HG03108 (cell line): ENCODE data around the gene PAF1.
"Not testable (repeated sequence)": the region's sequence is repeated elsewhere in the genome, so short reads cannot be mapped to it uniquely, and the experiment has no call there.

Source experiments
- ATAC-seq: cut with Tn5 transposase; IDR thresholded peaks from one replicate; pipeline ENCODE4 v1.9.1; 2021; ENCODE audit warnings: moderate library complexity; ENCODE audit not compliant: unreplicated experiment

The PAF1 gene

DNA sequence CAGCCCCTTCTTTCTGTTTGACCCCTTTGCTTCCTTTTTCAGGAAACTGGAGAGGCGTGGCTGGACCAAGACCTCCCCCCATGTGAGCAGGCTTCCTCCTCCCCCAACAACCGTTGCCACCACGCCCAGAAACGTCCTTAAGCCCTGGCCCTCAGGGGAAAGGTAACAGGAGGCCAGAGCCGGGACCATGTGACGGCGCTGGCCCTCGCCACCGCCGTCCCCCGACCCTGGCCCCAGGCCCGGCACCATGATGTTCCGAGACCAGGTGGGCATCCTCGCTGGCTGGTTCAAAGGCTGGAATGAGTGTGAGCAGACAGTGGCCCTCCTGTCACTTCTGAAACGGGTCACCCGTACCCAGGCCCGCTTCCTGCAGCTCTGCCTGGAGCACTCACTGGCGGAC lies 34.3 kb downstream of the PAF1 start:
- ATAC-seq: no peak

DNA sequence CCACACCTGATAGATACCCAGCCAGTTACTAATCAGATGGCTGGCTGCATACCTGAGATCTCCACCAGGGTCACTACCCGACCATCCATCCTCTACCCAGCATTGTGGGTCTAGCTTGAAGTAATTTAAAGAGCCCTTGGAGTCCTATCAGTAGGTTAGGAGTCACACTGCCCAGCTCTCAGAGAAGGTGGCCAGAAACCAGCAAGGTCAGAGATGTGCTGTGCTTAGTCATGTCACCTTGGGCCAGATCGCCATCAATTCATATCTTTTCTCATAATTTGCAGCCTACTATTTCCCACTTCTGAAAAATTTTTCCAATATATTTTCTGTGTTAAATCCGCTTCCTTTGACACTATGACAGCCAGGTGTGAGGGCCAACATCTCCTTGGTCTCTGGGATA lies 34.8 kb downstream of the PAF1 start:
- no peak for ATAC-seq

GRCh38 chr19:39355253-39355652 lies 35.7 kb downstream of the PAF1 start:
- ATAC-seq: no peak

DNA sequence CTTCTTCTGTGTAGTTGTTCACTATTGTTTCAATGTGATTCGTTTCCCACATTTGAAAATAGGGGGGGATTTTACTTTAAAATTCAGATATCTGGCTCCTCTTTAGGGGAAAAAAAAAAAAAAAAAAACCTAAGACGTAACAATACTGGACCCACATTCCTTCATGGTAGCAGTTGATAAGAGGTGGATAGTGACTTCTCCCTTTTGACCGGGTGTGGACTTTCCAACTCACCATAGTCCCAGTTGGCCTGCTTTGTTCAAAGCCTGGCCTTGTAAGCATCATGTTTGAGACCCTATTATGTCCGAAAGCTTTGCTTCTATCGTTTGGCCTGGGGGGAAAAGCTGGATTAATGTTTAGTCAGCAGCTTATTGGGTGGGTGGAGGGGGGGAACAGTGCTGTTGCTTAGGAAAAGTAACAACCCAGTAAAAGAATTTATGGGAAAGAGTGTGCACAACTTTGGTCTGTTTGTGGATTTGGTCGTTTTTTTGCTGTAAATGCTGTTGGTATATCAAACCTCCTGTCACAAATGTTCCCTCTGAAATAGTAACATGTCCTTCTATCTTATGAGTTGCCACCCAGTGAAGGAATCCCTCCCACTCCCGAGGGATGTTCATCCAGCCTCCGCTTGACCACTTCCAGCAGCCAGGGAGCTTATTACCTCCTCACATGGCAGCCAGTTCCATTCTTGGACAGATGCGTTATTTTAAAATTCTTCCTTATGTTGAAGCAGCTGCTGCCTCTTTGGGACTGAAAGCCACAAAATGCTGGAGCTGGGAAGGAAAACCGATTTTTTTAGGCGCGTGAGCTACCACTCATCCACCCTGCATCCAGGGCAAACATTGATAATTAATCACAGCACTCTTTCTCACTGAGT lies 38.3 kb downstream of the PAF1 start:
- no peak for ATAC-seq

- peak; percentile 76 for ATAC-seq
Measured at GRCh38 chr19:39351537-39352064, 39.3 kb downstream of the PAF1 start.

DNA sequence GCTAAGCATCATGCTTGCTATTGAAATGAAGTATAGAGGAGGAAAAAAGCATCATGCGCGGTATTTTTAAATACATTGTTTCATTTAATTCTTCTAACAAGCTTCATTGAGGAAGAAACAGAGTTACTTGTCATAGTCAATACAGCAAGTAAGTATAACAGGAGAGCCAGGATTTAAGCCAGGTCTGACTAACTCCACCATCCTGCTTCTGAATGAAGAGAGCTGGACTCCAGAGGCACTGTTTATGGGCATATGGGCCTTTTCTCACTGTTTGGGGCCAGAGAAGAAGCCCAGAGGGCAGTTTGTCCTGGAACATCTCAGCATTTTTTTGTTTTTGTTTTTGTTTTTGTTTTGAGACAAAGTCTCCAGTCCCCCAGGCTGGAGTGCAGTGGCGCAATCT lies 40.8 kb downstream of the PAF1 start:
- ATAC-seq: no peak

- ATAC-seq: no peak
Measured at GRCh38 chr19:39349326-39349725, 41.6 kb downstream of the PAF1 start.

DNA sequence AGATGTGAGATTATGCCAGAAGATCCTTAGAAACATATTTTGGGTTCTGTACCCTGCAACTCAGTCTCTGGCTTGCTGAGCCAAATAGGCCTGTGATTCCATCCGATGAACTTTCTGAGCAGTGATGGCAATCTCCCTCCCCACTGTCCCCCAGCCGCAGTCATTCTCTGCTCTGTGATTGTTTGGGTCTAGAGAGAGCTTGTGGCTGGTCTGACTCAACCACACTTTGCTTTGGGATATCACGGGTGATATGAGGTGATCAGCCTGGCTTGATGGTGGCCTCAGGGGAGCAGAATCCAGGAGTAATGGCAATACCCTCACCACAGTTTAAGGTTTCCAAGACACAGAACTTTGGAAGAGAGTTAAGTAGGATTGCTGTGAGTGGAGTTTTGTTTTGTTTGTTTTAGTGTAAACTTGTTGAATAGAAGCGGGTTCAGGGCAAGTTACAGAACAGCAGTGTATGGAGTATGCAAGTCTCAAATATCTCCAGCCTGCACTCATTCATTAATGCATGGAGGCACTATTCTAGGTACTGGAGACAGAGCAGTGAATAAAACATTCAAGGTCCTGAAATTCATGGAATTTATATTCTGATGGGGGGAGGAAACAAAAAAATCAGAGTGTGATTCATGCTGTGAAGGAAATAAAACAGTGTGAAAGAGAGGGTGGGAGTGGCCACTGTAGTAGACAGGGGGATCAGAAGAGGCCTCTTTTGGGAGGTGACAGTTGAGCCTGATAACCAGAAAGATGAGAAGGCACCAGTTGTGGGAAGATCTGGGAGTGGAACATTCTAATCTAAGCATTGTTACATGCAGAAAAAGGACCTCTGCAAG lies 43.4 kb downstream of the PAF1 start:
- no peak for ATAC-seq

- ATAC-seq: no peak
Measured at GRCh38 chr19:39345956-39346355, 45.0 kb downstream of the PAF1 start.

DNA sequence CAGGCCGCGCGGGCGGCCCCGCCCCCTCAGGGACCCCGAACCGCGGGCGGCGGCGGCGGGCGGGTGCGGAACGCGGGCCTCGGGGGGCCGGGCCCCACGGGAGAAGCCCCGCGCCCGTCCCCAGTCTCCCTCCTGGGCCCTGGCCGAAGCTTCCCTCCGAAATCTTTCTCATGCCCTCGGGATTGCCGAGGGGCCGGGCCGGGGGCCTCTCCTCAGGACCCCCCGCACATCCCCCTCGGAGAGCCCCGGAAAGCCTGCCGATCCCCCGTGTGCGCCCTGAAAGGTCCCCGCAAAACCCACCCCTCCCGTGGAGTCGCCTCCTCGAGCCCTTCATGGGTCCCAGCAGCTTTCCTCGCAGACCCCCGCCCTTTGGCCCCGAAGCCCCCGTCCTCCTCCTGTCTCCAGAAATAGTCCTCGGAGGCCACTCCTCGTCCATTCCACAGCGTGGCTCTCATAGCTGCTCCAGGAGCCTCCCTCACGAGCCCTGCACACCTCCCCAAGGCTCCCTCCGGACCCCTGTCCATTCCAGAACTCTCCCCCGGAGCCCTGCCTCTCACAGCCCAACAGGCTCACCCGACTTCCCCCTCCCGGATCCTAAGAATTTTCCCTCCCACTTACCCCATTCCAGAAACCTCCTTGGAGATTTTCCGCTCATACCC lies 48.1 kb downstream of the PAF1 start:
- no peak for ATAC-seq

- peak; percentile 87 for ATAC-seq
Measured at GRCh38 chr19:39341719-39342604, 48.9 kb downstream of the PAF1 start, which contains the start of gene SAMD4B. Gene SAMD4B, plus strand, starts transcription at chr19:39342421. Its CDS starts 14,473 bp downstream, at chr19:39356894.

DNA sequence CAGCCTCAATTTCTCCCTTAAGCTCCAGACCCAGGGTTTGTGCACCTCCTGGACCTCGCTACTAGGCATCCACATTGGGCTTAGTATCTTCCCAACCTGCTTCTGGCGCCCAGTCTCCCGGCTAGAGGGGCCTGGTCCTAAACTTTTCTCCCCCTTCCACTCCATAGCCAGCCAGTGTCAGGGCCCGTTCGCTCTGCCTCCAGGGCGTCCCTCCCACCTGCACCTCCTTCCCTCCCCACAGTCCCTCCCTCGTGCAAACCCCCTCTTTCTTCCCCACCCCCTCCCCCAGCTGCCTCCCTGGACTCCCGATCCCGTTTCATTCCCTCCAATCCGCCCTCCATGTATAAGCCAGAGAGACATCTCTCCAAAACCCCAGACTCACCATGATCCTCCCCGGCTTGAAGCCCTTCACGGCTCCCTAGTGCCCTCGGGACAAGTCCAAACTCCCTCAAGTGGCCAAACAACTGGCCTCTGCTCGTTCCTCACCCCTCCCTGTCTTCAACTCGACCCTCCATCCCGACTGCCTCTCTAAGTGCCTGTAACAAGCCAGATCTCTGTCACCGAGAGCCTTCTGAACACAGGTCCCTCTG lies 49.7 kb downstream of the PAF1 start:
- ATAC-seq: no peak

- ATAC-seq: not testable (repeated sequence)
Measured at GRCh38 chr19:39340156-39340555, 50.8 kb downstream of the PAF1 start.

GRCh38 chr19:39339674-39340073 lies 51.2 kb downstream of the PAF1 start:
- no peak for ATAC-seq

DNA sequence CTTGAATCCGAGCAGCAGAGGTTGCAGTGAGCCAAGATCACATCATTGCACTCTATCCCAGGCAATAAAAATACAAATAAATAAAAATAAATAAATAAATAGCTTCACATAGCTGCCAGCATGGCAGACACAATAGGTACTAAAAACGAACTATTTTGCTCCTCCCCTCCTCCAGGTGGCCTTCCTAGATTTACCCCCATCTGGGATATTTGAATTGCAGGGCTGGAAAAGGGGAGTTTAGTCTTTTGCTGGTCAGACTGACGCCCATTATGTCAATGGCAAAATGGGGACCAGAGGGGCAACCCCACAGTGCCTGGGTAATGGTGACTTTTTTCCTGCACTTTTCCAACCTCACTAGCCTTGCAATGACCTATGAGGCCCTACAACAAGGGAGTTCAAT lies 54.4 kb downstream of the PAF1 start:
- no peak for ATAC-seq
